IMR-90 (cell line): ENCODE data around the gene PIGZ. TPM values are rescaled to one million over a fixed set of nuclear protein-coding genes. Genes with fewer than 3 reads are reported as not detected.

Experiments used
- ATAC-seq: fragments of 200-7000 bp; cut with Tn5 transposase; 2 replicates; pipeline ENCODE4 v1.9.1; 2020; ENCODE audit warnings: low read depth, mild to moderate bottlenecking, moderate library complexity
- BruUV-seq: library from RNA; stranded (reverse); fragments of 400-500 nt; replicated peaks from 2 replicates; lab custom pipeline; 2021; lab: Mats Ljungman, UMichigan
- CTCF ChIA-PET: fragments of 300-600 bp; formaldehyde crosslinking; extraction: SDS; loops from one replicate; lab custom pipeline; 2021; ENCODE audit warnings: antibody characterized with exemption; lab: Yijun Ruan, JAX
- POLR2A ChIA-PET: fragments of 300-600 bp; sonication (Branson Sonifier 250); formaldehyde crosslinking; loops from one replicate; lab custom pipeline; 2022; ENCODE audit warnings: antibody characterized with exemption; ENCODE audit not compliant: unreplicated experiment; lab: Charles Lee
- DNase-seq: peaks from one replicate; pipeline ENCODE4 v3.0.0; 2013
- H2AFZ ChIP-seq: replicated peaks from 2 replicates; pipeline ENCODE3; 2013; ENCODE audit warnings: low read length, mild to moderate bottlenecking; ENCODE audit not compliant: poor library complexity
- H2AK5ac ChIP-seq: 2 replicates; pipeline ENCODE4 v1.6.1; 2013; ENCODE audit warnings: low read depth, low read length, inconsistent platforms
- H2AK9ac ChIP-seq: replicated peaks from 2 replicates; pipeline ENCODE3; 2013; ENCODE audit warnings: mild to moderate bottlenecking, low read depth, low read length, moderate library complexity; ENCODE audit not compliant: poor library complexity
- H2BK120ac ChIP-seq: 2 replicates; pipeline ENCODE4 v1.6.1; 2013; ENCODE audit warnings: low read depth, low read length, inconsistent platforms
- H2BK15ac ChIP-seq: 3 replicates; pipeline ENCODE4 v1.6.1; 2013; ENCODE audit warnings: low read depth, low read length, inconsistent platforms
- H2BK20ac ChIP-seq: 2 replicates; pipeline ENCODE4 v1.6.1; 2013; ENCODE audit warnings: low read depth, mild to moderate bottlenecking, inconsistent platforms, low read length, moderate library complexity
- H2BK5ac ChIP-seq: 2 replicates; pipeline ENCODE4 v1.6.1; 2013; ENCODE audit warnings: mild to moderate bottlenecking, low read depth, low read length, inconsistent platforms; ENCODE audit not compliant: poor library complexity, severe bottlenecking
- H3K14ac ChIP-seq: replicated peaks from 2 replicates; pipeline ENCODE4 v1.6.1; 2013; ENCODE audit warnings: low read depth, low read length, inconsistent platforms
- H3K18ac ChIP-seq: 2 replicates; pipeline ENCODE4 v1.6.1; 2013; ENCODE audit warnings: low read depth, low read length, control low read depth
- H3K23ac ChIP-seq: 2 replicates; pipeline ENCODE4 v1.6.1; 2013; ENCODE audit warnings: low read depth, low read length, inconsistent platforms
- H3K27ac ChIP-seq: 2 replicates; pipeline ENCODE4 v1.5.1; 2013; ENCODE audit warnings: mild to moderate bottlenecking, control low read depth, low read length; ENCODE audit not compliant: insufficient read depth
- H3K27me3 ChIP-seq: 2 replicates; pipeline ENCODE4 v1.6.1; 2013; ENCODE audit warnings: low read length; ENCODE audit not compliant: control insufficient read depth, insufficient read depth
- H3K36me3 ChIP-seq: 2 replicates; pipeline ENCODE4 v1.6.1; 2013; ENCODE audit warnings: low read length, mixed read lengths; ENCODE audit not compliant: control insufficient read depth, insufficient read depth
- H3K4ac ChIP-seq: 2 replicates; pipeline ENCODE4 v1.6.1; 2013; ENCODE audit warnings: low read depth, low read length, inconsistent platforms
- H3K4me1 ChIP-seq: 2 replicates; pipeline ENCODE4 v1.6.1; 2013; ENCODE audit warnings: low read length, mixed read lengths; ENCODE audit not compliant: control insufficient read depth, insufficient read depth
- H3K4me2 ChIP-seq: 2 replicates; pipeline ENCODE4 v1.6.1; 2013; ENCODE audit warnings: low read depth, mild to moderate bottlenecking, control low read depth, low read length, moderate library complexity
- H3K4me3 ChIP-seq: 2 replicates; pipeline ENCODE4 v1.5.1; 2013; ENCODE audit warnings: low read depth, mild to moderate bottlenecking, control low read depth, low read length, moderate library complexity; ENCODE audit not compliant: insufficient read depth
- H3K56ac ChIP-seq: 2 replicates; pipeline ENCODE4 v1.6.1; 2013; ENCODE audit warnings: low read length, inconsistent platforms; ENCODE audit not compliant: insufficient read depth; ENCODE audit errors: extremely low read depth
- H3K79me1 ChIP-seq, 2 experiments: 2 replicates each; pipeline ENCODE4 v1.6.1; 2013; ENCODE audit warnings: low read length in 2 of 2, inconsistent platforms in 1 of 2, low read depth in 1 of 2
- H3K9ac ChIP-seq: 2 replicates; pipeline ENCODE4 v1.6.1; 2013; ENCODE audit warnings: low read depth, low read length, control low read depth
- H3K9me1 ChIP-seq: 2 replicates; pipeline ENCODE4 v1.6.1; 2013; ENCODE audit warnings: low read length, inconsistent platforms; ENCODE audit not compliant: insufficient read depth
- H3K9me3 ChIP-seq: 2 replicates; pipeline ENCODE4 v1.6.1; 2013; ENCODE audit warnings: low read length; ENCODE audit not compliant: control insufficient read depth, insufficient read depth
- H4K20me1 ChIP-seq: 2 replicates; pipeline ENCODE4 v1.6.1; 2013; ENCODE audit warnings: low read length, inconsistent platforms; ENCODE audit not compliant: insufficient read depth
- H4K5ac ChIP-seq: 2 replicates; pipeline ENCODE4 v1.6.1; 2013; ENCODE audit warnings: mild to moderate bottlenecking, low read depth, low read length, control low read depth
- H4K8ac ChIP-seq, 2 experiments: 2 replicates each; pipeline ENCODE4 v1.6.1; 2013; ENCODE audit warnings: low read depth in 2 of 2, low read length in 2 of 2, control low read depth in 1 of 2, inconsistent platforms in 1 of 2
- H4K91ac ChIP-seq: 2 replicates; pipeline ENCODE4 v1.6.1; 2013; ENCODE audit warnings: low read depth, low read length, inconsistent platforms; ENCODE audit not compliant: insufficient read depth
- FOS ChIP-seq: fragments of 150-350 bp; IDR thresholded peaks from 2 replicates; pipeline ENCODE4 v1.6.1; 2016; ENCODE audit warnings: low read depth, low read length
- NFE2L2 ChIP-seq: fragments of 150-350 bp; IDR thresholded peaks from 2 replicates; pipeline ENCODE4 v1.6.1; 2016; ENCODE audit warnings: low read depth, mild to moderate bottlenecking, low read length
- WGBS, 2 experiments: methylation state at CpG; one replicate each; pipeline versions ENCODE4 v1.1.5 to v1.1.7; 2013; ENCODE audit warnings: missing lambda C conversion rate in 2 of 2; ENCODE audit not compliant: insufficient read length in 1 of 2; ENCODE audit errors: extremely low coverage in 2 of 2; 5-methylcytosine and 5-hydroxymethylcytosine counted together
- dilution Hi-C: fragments of 300-500 bp; cut with HindIII; formaldehyde crosslinking; loops from one replicate; pipeline ENCODE4 v1.14.3; 2018; ENCODE audit warnings: low sequenced_read_pairs; ENCODE audit not compliant: unreplicated experiment
- in situ Hi-C: fragments of 300-500 bp; cut with MboI; formaldehyde crosslinking; loops from 3 replicates; pipeline ENCODE4 v1.14.3; 2019; ENCODE audit warnings: low sequenced_read_pairs, inconsistent platforms, mixed read lengths
- intact Hi-C: fragments of 100-400 bp; cut with micrococcal nuclease; formaldehyde crosslinking; loops from 2 replicates; pipeline ENCODE4 v1.10.0; 2022
- polyA plus RNA-seq, 3 experiments: library from polyadenylated mRNA; depleted of rRNA; stranded (reverse); fragments of >200 nt; gene quantifications; 2 replicates each; pipeline ENCODE4 v1.2.3, GENCODE V29; 2012; ENCODE audit warnings: low replicate concordance in 1 of 3
- total RNA-seq: library from RNA; depleted of rRNA; stranded (reverse); fragments of >200 nt; gene quantifications from 2 replicates; pipeline ENCODE4 v1.2.3, GENCODE V29; 2012

The PIGZ gene
- total and polyA plus RNA-seq, 2 of the 4 experiments (the other 2 are of a cell fraction): 0.18 to 0.86 TPM

GRCh38 chr3:196938124-196938523, 30.5 kb downstream of the PIGZ start:
- no peak overlapping the region for H3K27ac ChIP-seq
- peaks cover 12% of the 10 kb centered on the region for H4K20me1 ChIP-seq
- no peak overlapping the region for H2BK5ac ChIP-seq
- H3K9me1 ChIP-seq: no peaks in the 10 kb centered on the region; the same call in 1 of the 2 replicates
- no peak overlapping the region for H2AFZ ChIP-seq
- ChIA-PET POLR2A (no interaction called here), CTCF (interaction anchor here (0.6 kb wide), 1 partner anchor 103 kb away, joined by 3 read pairs; no protein-coding TSS in a partner anchor)
- ATAC-seq: no peak
- peaks cover 35% of the 10 kb centered on the region for H3K36me3 ChIP-seq
- no peaks in the 10 kb centered on the region for H3K9me3 ChIP-seq
- WGBS, 2 experiments: 57% methylated on average over 1 of the region's 2 CpGs; no CpG with 5 or more reads in 1 of the 2 experiments
- peaks cover 3% of the 10 kb centered on the region for H3K4me1 ChIP-seq
- H3K14ac ChIP-seq: no peak overlapping the region
- no peak overlapping the region for H4K91ac ChIP-seq
- no peak overlapping the region for H2AK9ac ChIP-seq
- no peak overlapping the region for H3K56ac ChIP-seq
- BruUV-seq: no TSS peak
- in situ Hi-C loops: no loop called here
- dilution Hi-C loops: no loop called here
- intact Hi-C loops: no loop called here
- no peak overlapping the region for H2BK20ac ChIP-seq
- no peak overlapping the region for H3K4ac ChIP-seq
- no peak overlapping the region for H2BK120ac ChIP-seq
- no peak overlapping the region for H3K4me3 ChIP-seq
- no peak overlapping the region for H4K5ac ChIP-seq
- peaks cover 15 to 44% of the 10 kb centered on the region in 2 experiments for H3K79me1 ChIP-seq
- DNase-seq: no peak
- no peak overlapping the region for H4K8ac ChIP-seq
- no peaks in the 10 kb centered on the region for H3K27me3 ChIP-seq
- no peak overlapping the region for H2BK15ac ChIP-seq
- H3K23ac ChIP-seq: no peak overlapping the region
- H3K18ac ChIP-seq: no peak overlapping the region
- H3K9ac ChIP-seq: no peak overlapping the region
- H3K4me2 ChIP-seq: no peak overlapping the region
- no peak for TF ChIP-seq FOS
- 0 out of 2 replicates have a peak, but pooled peaks have one; percentile 7 for TF ChIP-seq NFE2L2
- H2AK5ac ChIP-seq: no peak overlapping the region
